Anterior cingulate cortex (tissue), 58 donors: ENCODE measurements around the gene PLK2.

Experiments
- DNase-seq, 58 donors: peaks; one replicate each; lab custom pipeline; 2025; lab: John Stamatoyannopoulos, UW

Gene PLK2

GRCh38 chr5:58451732-58452565, 7.9 kb downstream of the PLK2 start:
- DNase-seq = no peak

GRCh38 chr5:58450811-58451629, 8.9 kb downstream of the PLK2 start:
- DNase-seq = no peak

- no peak for DNase-seq
Measured at GRCh38 chr5:58450018-58450417, 9.9 kb downstream of the PLK2 start.

GRCh38 chr5:58447226-58447625, 12.7 kb downstream of the PLK2 start:
- DNase-seq = no peak

GRCh38 chr5:58446024-58446423, 13.9 kb downstream of the PLK2 start:
- DNase-seq = no peak

GRCh38 chr5:58444805-58445204, 15.1 kb downstream of the PLK2 start:
- no peak for DNase-seq

- no peak for DNase-seq
Measured at GRCh38 chr5:58440901-58441460, 18.9 kb downstream of the PLK2 start.

GRCh38 chr5:58439094-58439644, 20.7 kb downstream of the PLK2 start:
- no peak for DNase-seq

- no peak for DNase-seq
Measured at GRCh38 chr5:58437661-58438060, 22.2 kb downstream of the PLK2 start.

GRCh38 chr5:58431832-58432231, 28.1 kb downstream of the PLK2 start:
- no peak for DNase-seq

GRCh38 chr5:58412932-58413331, 47.0 kb downstream of the PLK2 start:
- no peak for DNase-seq

GRCh38 chr5:58412081-58412480, 47.8 kb downstream of the PLK2 start:
- DNase-seq = no peak

- no peak for DNase-seq
Measured at GRCh38 chr5:58411372-58411771, 48.5 kb downstream of the PLK2 start.

- DNase-seq = no peak
Measured at GRCh38 chr5:58410441-58410840, 49.4 kb downstream of the PLK2 start.

GRCh38 chr5:58407042-58407719, 52.7 kb downstream of the PLK2 start:
- no peak for DNase-seq

- no peak for DNase-seq
Measured at GRCh38 chr5:58406394-58406793, 53.5 kb downstream of the PLK2 start.

- no peak for DNase-seq
Measured at GRCh38 chr5:58405175-58405574, 54.7 kb downstream of the PLK2 start.

GRCh38 chr5:58404734-58405133, 55.2 kb downstream of the PLK2 start:
- DNase-seq = no peak
